ENCODE data around the gene SORBS2. TPM values are rescaled to one million over a fixed set of nuclear protein-coding genes. Genes with fewer than 3 reads are reported as not detected.
A peak's percentile ranks its signal among the peaks of the same experiment; 100 is the strongest.

Gene SORBS2
- total RNA-seq, 1 donor from 2014 or later = 94.2 TPM

DNA sequence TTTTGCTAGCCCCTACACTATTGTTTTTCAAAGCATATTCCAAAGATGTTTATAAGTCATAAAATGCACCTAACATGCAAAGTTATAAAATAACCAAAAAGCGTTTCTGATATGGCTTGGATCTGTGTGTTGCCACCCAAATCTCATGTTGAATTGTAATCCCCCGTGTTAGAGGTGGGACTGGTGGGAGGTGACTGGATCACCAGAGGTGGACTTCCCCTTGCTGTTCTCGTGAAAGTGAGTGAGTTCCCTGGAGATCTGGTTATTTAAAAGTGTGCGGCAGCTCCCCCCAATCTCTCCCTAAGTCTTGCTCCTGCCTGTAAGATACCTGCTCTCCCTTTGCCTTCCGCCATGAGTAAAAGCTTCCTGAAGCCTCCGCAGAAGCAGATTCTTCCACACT, 22.8 kb upstream of the SORBS2 start:
- no peak overlapping the region for H3K4me3 Mint-ChIP-seq (ENCODE audit: low read depth)
- no peak overlapping the region for H3K27ac Mint-ChIP-seq
- DNase-seq (ENCODE audit: low spot score, unreplicated experiment) = no peak
- H3K9me3 Mint-ChIP-seq (ENCODE audit: low read depth) = no peaks in the 10 kb centered on the region
- H3K27me3 Mint-ChIP-seq = no peaks in the 10 kb centered on the region
- H3K36me3 Mint-ChIP-seq (ENCODE audit: insufficient read depth) = no peaks in the 10 kb centered on the region
- H3K4me1 Mint-ChIP-seq (ENCODE audit: low read depth) = peaks cover 50% of the 10 kb centered on the region
- TF ChIP-seq, protein P1, sequence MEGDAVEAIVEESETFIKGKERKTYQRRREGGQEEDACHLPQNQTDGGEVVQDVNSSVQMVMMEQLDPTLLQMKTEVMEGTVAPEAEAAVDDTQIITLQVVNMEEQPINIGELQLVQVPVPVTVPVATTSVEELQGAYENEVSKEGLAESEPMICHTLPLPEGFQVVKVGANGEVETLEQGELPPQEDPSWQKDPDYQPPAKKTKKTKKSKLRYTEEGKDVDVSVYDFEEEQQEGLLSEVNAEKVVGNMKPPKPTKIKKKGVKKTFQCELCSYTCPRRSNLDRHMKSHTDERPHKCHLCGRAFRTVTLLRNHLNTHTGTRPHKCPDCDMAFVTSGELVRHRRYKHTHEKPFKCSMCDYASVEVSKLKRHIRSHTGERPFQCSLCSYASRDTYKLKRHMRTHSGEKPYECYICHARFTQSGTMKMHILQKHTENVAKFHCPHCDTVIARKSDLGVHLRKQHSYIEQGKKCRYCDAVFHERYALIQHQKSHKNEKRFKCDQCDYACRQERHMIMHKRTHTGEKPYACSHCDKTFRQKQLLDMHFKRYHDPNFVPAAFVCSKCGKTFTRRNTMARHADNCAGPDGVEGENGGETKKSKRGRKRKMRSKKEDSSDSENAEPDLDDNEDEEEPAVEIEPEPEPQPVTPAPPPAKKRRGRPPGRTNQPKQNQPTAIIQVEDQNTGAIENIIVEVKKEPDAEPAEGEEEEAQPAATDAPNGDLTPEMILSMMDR (IDR thresholded peaks at IDR 0.05; ENCODE audit: unreplicated experiment) = no peak

DNA sequence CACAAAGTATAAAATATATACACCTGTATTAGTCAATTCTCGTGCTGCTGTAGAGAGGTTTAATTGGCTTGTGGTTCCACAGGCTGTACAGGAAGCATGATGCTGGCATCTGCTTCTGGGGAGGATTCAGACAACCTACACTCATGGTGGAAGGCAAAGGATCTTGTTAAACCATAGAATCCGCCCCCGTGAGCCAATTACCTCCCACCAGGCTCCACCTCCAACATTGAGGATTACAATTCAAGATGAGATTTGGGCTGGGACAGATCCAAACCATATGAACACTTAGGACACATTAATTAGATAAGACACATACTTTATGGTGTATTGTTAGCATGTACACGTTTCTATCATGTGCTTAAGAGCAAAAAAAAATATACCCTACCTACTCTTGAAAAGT, 22.1 kb upstream of the SORBS2 start:
- TF ChIP-seq, protein P1 (IDR thresholded peaks at IDR 0.05; ENCODE audit: unreplicated experiment) = no peak
- DNase-seq (ENCODE audit: low spot score, unreplicated experiment) = no peak
- Mint-ChIP-seq H3K36me3 (ENCODE audit: insufficient read depth) (no peaks in the 10 kb centered on the region), H3K4me1 (ENCODE audit: low read depth) (peaks cover 54% of the 10 kb centered on the region), H3K27me3 (no peaks in the 10 kb centered on the region), H3K4me3 (ENCODE audit: low read depth) (no peak overlapping the region), H3K27ac (peak overlapping the region; percentile 18), H3K9me3 (ENCODE audit: low read depth) (no peaks in the 10 kb centered on the region)

DNA sequence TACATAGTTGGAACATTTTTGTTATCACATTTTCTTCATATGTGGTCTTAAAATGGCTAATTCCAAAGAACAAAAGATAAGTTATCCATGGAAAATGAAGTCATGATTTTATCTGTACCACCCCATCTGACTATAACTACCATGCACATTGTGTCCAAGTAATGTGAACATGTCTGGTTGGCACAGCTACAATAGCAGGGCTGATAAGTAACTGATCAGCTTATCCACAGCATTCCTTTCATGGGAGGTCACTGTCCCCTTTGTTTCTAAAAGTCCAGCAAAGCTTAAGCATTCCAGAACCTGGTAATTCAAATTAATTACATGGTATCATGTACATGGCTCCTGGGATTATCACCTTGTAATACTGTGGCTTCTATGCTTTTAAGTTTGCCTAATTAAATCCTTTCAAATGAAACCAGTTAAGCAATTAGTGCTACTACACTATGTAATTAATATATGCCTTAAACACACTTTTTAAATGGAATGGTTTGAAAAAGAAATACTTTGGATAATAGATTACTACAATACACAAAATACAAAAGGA, 21.1 kb upstream of the SORBS2 start:
- no peak overlapping the region for H3K4me3 Mint-ChIP-seq (ENCODE audit: low read depth)
- TF ChIP-seq, protein P1 (IDR thresholded peaks at IDR 0.05; ENCODE audit: unreplicated experiment) = no peak
- no peaks in the 10 kb centered on the region for H3K27me3 Mint-ChIP-seq
- H3K4me1 Mint-ChIP-seq (ENCODE audit: low read depth) = peaks cover 54% of the 10 kb centered on the region
- peak overlapping the region; percentile 86 for H3K27ac Mint-ChIP-seq
- H3K9me3 Mint-ChIP-seq (ENCODE audit: low read depth) = no peaks in the 10 kb centered on the region
- no peaks in the 10 kb centered on the region for H3K36me3 Mint-ChIP-seq (ENCODE audit: insufficient read depth)
- no peak for DNase-seq (ENCODE audit: low spot score, unreplicated experiment)

DNA sequence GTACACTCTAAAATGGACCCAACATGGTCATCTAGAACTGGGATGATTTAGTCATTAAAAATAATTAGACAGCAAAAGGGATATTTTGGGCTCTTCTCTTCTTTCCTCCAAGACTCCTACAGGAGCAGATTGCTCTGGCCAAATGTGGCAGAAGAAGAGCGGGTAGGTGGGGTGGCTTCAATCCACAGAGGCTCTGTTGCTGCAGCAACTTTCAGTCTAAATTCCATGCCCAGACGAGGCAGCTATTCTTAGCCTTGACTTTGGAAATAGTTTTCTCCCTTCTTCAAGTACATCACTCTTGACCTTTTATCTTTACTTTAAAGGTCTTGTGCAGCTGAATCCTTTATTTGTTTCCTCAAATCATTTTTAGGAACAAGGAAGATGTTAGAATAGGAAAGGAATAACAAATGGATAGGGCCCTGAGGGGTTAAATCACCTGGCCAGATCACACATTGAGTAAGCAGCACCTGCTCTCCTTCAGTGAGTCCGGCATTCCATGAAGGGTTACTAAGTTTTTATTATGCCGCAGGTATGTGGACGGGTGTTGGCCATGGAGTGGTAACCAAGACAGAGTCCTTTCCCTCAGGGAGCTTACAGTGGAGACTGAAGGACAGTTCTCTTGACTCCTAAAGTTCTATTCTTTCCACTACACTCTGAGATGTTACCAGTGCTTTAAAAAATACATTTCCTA, 19.3 kb upstream of the SORBS2 start:
- TF ChIP-seq, protein P1 (IDR thresholded peaks at IDR 0.05; ENCODE audit: unreplicated experiment) = no peak
- H3K27ac Mint-ChIP-seq = peak overlapping the region; percentile 38
- no peaks in the 10 kb centered on the region for H3K36me3 Mint-ChIP-seq (ENCODE audit: insufficient read depth)

DNA sequence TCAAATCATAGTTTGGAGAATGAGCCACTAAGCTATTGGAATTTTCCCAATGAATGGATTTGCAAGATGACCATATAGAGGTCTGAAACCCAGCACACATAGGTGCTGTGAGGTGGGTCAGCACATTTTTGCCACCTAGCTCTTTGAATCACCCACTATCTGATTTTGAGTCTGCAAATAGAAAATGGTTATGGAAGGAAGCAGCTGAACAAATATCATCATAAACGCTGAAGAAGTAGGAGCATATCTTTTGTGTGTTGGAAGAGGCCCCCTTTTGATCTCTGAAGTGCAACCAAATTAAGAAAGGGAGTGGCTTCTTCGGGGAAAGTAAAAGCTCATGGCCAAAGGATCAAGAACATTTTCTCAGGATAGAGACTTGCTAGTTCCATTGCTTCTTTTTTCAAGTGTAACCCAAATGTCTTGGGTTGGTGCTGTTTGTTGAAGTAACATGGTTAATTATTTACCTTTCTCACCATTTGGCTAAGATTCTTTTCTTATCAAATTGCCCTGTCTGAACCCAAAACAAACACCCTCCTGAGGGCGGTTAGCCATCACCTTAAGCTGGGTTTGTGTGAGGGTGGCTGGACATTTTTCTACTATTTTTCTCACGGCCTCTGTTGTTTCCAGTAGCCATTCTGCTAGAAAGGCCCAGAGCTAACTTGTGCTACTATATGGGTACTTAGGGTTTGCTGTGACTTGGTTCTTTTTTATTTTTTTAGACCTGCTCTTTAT, 18.4 kb upstream of the SORBS2 start:
- Mint-ChIP-seq H3K9me3 (ENCODE audit: low read depth) (no peaks in the 10 kb centered on the region), H3K36me3 (ENCODE audit: insufficient read depth) (no peaks in the 10 kb centered on the region), H3K4me3 (ENCODE audit: low read depth) (no peak overlapping the region), H3K27me3 (no peaks in the 10 kb centered on the region), H3K4me1 (ENCODE audit: low read depth) (peaks cover 37% of the 10 kb centered on the region), H3K27ac (peak overlapping the region; percentile 38)
- DNase-seq (ENCODE audit: low spot score, unreplicated experiment) = no peak
- TF ChIP-seq, protein P1 (IDR thresholded peaks at IDR 0.05; ENCODE audit: unreplicated experiment) = no peak

More for the DNA sequence above, 19.3 kb upstream of the SORBS2 start:
- Mint-ChIP-seq H3K4me3 (ENCODE audit: low read depth) (no peak overlapping the region), H3K4me1 (ENCODE audit: low read depth) (peaks cover 40% of the 10 kb centered on the region), H3K9me3 (ENCODE audit: low read depth) (no peaks in the 10 kb centered on the region), H3K27me3 (no peaks in the 10 kb centered on the region)
- DNase-seq (ENCODE audit: low spot score, unreplicated experiment) = no peak

Measured in progenitor cell of endocrine pancreas (in vitro differentiated cells).